ENCODE results near the gene ZNF451.
"Not testable (repeated sequence)": the region's sequence is repeated elsewhere in the genome, so short reads cannot be mapped to it uniquely, and the experiment has no call there.

DNA sequence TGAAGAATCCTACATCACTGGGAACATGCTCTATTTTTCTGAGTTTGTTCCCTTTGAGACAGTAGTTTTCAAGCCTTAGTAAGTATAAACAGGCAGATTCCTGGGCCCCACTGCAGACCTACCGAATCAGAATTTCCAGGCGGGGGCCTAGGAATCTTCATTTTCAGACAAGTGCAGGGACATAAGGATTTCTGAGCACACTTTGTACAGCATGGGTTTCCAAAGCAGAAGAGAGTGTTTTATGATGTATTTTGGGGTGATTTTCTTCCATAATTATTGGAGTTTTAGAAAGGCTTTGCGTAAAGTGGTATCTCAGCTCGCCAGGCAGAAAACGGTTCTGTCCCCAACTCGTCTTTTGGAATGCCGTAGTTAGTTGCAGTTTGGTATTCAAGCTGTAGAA is 1.4 kb downstream of the ZNF451 start:
- TF ChIP-seq, protein P1, sequence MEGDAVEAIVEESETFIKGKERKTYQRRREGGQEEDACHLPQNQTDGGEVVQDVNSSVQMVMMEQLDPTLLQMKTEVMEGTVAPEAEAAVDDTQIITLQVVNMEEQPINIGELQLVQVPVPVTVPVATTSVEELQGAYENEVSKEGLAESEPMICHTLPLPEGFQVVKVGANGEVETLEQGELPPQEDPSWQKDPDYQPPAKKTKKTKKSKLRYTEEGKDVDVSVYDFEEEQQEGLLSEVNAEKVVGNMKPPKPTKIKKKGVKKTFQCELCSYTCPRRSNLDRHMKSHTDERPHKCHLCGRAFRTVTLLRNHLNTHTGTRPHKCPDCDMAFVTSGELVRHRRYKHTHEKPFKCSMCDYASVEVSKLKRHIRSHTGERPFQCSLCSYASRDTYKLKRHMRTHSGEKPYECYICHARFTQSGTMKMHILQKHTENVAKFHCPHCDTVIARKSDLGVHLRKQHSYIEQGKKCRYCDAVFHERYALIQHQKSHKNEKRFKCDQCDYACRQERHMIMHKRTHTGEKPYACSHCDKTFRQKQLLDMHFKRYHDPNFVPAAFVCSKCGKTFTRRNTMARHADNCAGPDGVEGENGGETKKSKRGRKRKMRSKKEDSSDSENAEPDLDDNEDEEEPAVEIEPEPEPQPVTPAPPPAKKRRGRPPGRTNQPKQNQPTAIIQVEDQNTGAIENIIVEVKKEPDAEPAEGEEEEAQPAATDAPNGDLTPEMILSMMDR (IDR thresholded peaks at IDR 0.05; ENCODE audit: low read depth, low read length, missing input control) = not testable (repeated sequence)
- TF ChIP-seq YY1 (IDR thresholded peaks at IDR 0.05); HNF4A (conservative IDR thresholded peaks at IDR 0.05); RAD21 (IDR thresholded peaks at IDR 0.05); FOXA1 (IDR thresholded peaks at IDR 0.05); RXRA (IDR thresholded peaks at IDR 0.05): not testable (repeated sequence)
- TF ChIP-seq, protein P2, sequence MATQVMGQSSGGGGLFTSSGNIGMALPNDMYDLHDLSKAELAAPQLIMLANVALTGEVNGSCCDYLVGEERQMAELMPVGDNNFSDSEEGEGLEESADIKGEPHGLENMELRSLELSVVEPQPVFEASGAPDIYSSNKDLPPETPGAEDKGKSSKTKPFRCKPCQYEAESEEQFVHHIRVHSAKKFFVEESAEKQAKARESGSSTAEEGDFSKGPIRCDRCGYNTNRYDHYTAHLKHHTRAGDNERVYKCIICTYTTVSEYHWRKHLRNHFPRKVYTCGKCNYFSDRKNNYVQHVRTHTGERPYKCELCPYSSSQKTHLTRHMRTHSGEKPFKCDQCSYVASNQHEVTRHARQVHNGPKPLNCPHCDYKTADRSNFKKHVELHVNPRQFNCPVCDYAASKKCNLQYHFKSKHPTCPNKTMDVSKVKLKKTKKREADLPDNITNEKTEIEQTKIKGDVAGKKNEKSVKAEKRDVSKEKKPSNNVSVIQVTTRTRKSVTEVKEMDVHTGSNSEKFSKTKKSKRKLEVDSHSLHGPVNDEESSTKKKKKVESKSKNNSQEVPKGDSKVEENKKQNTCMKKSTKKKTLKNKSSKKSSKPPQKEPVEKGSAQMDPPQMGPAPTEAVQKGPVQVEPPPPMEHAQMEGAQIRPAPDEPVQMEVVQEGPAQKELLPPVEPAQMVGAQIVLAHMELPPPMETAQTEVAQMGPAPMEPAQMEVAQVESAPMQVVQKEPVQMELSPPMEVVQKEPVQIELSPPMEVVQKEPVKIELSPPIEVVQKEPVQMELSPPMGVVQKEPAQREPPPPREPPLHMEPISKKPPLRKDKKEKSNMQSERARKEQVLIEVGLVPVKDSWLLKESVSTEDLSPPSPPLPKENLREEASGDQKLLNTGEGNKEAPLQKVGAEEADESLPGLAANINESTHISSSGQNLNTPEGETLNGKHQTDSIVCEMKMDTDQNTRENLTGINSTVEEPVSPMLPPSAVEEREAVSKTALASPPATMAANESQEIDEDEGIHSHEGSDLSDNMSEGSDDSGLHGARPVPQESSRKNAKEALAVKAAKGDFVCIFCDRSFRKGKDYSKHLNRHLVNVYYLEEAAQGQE (IDR thresholded peaks at IDR 0.05) = not testable (repeated sequence)
